ENCODE data around the gene CLIC4. TPM values are rescaled to one million over a fixed set of nuclear protein-coding genes. Genes with fewer than 3 reads are reported as not detected.

CLIC4 gene
- total and polyA plus RNA-seq, 9 of the 15 experiments (the other 6 are each of a cell fraction or from before 2014, with no cell fraction given), result 16.0 to 67.5 (median 38.4) TPM

DNA sequence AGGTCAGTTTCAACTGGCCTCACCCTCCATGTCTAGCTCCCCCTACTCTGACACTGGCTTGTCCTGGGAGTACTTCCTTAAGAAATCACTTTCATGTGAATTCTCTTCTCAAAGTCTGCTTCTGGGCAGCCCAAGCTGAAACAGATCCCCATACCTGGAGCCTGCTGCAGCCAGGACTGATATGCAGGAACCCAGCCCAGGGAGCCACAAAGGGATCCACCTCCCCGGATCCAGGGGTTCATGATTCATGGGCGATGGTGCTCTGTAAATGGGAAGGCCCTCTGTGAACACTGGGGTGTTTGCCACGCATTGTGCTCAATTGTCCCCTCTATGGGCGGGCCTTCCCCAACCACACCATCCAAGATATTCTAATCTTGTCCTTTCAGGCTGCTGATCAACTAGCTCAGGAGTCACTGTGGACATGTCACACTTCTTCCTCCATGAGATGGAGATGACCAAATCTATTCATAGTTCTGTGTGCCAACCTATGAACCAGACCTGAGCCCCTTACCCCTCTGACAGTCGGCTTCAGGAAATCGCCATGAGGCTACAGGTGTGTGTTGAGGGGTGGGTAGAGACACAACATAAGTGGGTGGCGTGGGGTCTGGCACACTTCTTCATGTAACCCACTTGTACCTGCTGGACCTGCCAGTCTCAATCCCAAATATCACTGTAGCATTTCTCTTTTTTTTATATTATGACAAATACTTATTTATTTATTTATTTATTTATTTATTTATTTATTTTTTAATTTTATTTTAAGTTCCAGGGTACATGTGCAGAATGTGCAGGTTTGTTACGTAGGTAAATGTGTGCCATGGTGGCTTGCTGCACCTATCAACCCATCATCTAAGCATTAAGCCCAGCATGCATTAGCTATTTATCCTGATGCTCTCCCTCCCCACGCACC is 143.1 kb downstream of the CLIC4 start (continued):
- TF ChIP-seq, protein P1, sequence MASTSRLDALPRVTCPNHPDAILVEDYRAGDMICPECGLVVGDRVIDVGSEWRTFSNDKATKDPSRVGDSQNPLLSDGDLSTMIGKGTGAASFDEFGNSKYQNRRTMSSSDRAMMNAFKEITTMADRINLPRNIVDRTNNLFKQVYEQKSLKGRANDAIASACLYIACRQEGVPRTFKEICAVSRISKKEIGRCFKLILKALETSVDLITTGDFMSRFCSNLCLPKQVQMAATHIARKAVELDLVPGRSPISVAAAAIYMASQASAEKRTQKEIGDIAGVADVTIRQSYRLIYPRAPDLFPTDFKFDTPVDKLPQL (IDR thresholded peaks at IDR 0.05; ENCODE audit: extremely low read depth, insufficient read length), result peak; percentile 73
- TF ChIP-seq, protein P2, sequence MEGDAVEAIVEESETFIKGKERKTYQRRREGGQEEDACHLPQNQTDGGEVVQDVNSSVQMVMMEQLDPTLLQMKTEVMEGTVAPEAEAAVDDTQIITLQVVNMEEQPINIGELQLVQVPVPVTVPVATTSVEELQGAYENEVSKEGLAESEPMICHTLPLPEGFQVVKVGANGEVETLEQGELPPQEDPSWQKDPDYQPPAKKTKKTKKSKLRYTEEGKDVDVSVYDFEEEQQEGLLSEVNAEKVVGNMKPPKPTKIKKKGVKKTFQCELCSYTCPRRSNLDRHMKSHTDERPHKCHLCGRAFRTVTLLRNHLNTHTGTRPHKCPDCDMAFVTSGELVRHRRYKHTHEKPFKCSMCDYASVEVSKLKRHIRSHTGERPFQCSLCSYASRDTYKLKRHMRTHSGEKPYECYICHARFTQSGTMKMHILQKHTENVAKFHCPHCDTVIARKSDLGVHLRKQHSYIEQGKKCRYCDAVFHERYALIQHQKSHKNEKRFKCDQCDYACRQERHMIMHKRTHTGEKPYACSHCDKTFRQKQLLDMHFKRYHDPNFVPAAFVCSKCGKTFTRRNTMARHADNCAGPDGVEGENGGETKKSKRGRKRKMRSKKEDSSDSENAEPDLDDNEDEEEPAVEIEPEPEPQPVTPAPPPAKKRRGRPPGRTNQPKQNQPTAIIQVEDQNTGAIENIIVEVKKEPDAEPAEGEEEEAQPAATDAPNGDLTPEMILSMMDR (IDR thresholded peaks at IDR 0.05 in 2 of 3, conservative IDR thresholded peaks at IDR 0.05 in 1 of 3; ENCODE audit: insufficient read depth in 2 of 3, low read depth in 1 of 3, low read length in 3 of 3), result 0 out of 6 replicates have a peak, but pooled peaks of 1 of the 3 experiments have one; percentile 6
- TF ChIP-seq ZNF77 (CRISPR knock-in tag; IDR thresholded peaks at IDR 0.05), result no peak
- TF ChIP-seq, protein P3, sequence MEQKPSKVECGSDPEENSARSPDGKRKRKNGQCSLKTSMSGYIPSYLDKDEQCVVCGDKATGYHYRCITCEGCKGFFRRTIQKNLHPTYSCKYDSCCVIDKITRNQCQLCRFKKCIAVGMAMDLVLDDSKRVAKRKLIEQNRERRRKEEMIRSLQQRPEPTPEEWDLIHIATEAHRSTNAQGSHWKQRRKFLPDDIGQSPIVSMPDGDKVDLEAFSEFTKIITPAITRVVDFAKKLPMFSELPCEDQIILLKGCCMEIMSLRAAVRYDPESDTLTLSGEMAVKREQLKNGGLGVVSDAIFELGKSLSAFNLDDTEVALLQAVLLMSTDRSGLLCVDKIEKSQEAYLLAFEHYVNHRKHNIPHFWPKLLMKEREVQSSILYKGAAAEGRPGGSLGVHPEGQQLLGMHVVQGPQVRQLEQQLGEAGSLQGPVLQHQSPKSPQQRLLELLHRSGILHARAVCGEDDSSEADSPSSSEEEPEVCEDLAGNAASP (IDR thresholded peaks at IDR 0.05), result no peak

All from K562 (cell line).